Mesenchymal stem cell (in vitro differentiated cells and primary cell): ENCODE measurements around the gene GNG4.

ENCODE experiments used
- DNase-seq: peaks from one replicate; pipeline ENCODE4 v3.0.0-alpha.2; 2013
- H2AFZ ChIP-seq: one replicate; pipeline ENCODE4 v1.6.1; 2013; ENCODE audit warnings: low read depth, mild to moderate bottlenecking, control low read depth, inconsistent platforms, low read length, moderate library complexity
- H2AK5ac ChIP-seq: 2 replicates; pipeline ENCODE4 v1.6.1; 2013; ENCODE audit warnings: low read length, moderate library complexity, mild to moderate bottlenecking, inconsistent platforms; ENCODE audit not compliant: severe bottlenecking
- H2BK120ac ChIP-seq: one replicate; pipeline ENCODE4 v1.6.1; 2013; ENCODE audit warnings: low read depth, mild to moderate bottlenecking, inconsistent platforms, low read length, moderate library complexity
- H2BK12ac ChIP-seq, 2 experiments: one replicate each; pipeline ENCODE4 v1.6.1; 2013; ENCODE audit warnings: inconsistent platforms in 2 of 2, low read length in 2 of 2, mild to moderate bottlenecking in 2 of 2, moderate library complexity in 2 of 2, control low read depth in 1 of 2
- H2BK15ac ChIP-seq: one replicate; pipeline ENCODE4 v1.6.1; 2013; ENCODE audit warnings: mild to moderate bottlenecking, low read depth, inconsistent platforms; ENCODE audit not compliant: poor library complexity, severe bottlenecking
- H2BK5ac ChIP-seq: 2 replicates; pipeline ENCODE4 v1.6.1; 2013; ENCODE audit warnings: low read depth, mild to moderate bottlenecking, low read length, control low read depth, inconsistent platforms; ENCODE audit not compliant: poor library complexity, severe bottlenecking
- H3K14ac ChIP-seq, 2 experiments: one replicate each; pipeline ENCODE4 v1.6.1; 2013; ENCODE audit warnings: inconsistent platforms in 2 of 2, low read length in 2 of 2, control low read depth in 1 of 2, mild to moderate bottlenecking in 1 of 2, moderate library complexity in 1 of 2
- H3K18ac ChIP-seq, 2 experiments: one replicate each; pipeline ENCODE4 v1.6.1; 2013; ENCODE audit warnings: inconsistent platforms in 2 of 2, low read length in 2 of 2, control low read depth in 1 of 2, low read depth in 1 of 2, mild to moderate bottlenecking in 1 of 2
- H3K23ac ChIP-seq, 2 experiments: one replicate each; pipeline ENCODE4 v1.6.1; 2013; ENCODE audit warnings: inconsistent platforms in 2 of 2, low read length in 2 of 2, mild to moderate bottlenecking in 2 of 2, moderate library complexity in 2 of 2, control low read depth in 1 of 2
- H3K27ac ChIP-seq: 2 replicates; pipeline ENCODE4 v1.5.1; 2013; ENCODE audit warnings: mild to moderate bottlenecking, moderate library complexity, low read length, control low read depth, inconsistent platforms; ENCODE audit not compliant: poor library complexity, severe bottlenecking
- H3K27me3 ChIP-seq, 2 experiments: 2 replicates each; pipeline versions ENCODE4 v1.6.1 to v1.7.0; 2013; ENCODE audit warnings: low read length in 2 of 2, mild to moderate bottlenecking in 2 of 2, moderate library complexity in 2 of 2, control low read depth in 1 of 2, inconsistent platforms in 1 of 2; ENCODE audit not compliant: control insufficient read depth in 1 of 2, insufficient read depth in 1 of 2
- H3K36me3 ChIP-seq, 2 experiments: 2 replicates each; pipeline versions ENCODE4 v1.6.1 to v1.7.0; 2013; ENCODE audit warnings: low read length in 2 of 2, control low read depth in 1 of 2, inconsistent platforms in 1 of 2, low read depth in 1 of 2, mild to moderate bottlenecking in 1 of 2; ENCODE audit not compliant: insufficient read depth in 2 of 2, control insufficient read depth in 1 of 2
- H3K4ac ChIP-seq, 2 experiments: one replicate each; pipeline ENCODE4 v1.6.1; 2013; ENCODE audit warnings: inconsistent platforms in 2 of 2, low read length in 2 of 2, mild to moderate bottlenecking in 2 of 2, moderate library complexity in 2 of 2, control low read depth in 1 of 2, low read depth in 1 of 2
- H3K4me1 ChIP-seq: 2 replicates; pipeline ENCODE4 v1.6.1; 2013; ENCODE audit warnings: low read depth, low read length, control low read depth; ENCODE audit not compliant: control insufficient read depth, insufficient read depth
- H3K4me2 ChIP-seq: 2 replicates; pipeline ENCODE4 v1.6.1; 2013; ENCODE audit warnings: low read length, mild to moderate bottlenecking, inconsistent platforms; ENCODE audit not compliant: poor library complexity, severe bottlenecking
- H3K4me3 ChIP-seq, 2 experiments: 2 replicates each; pipeline versions ENCODE4 v1.5.1 to v1.7.0; 2013; ENCODE audit warnings: low read length in 2 of 2, mild to moderate bottlenecking in 2 of 2, control low read depth in 1 of 2, low read depth in 1 of 2; ENCODE audit not compliant: insufficient read depth in 1 of 2
- H3K79me1 ChIP-seq: replicated peaks from 2 replicates; pipeline ENCODE4 v1.6.1; 2013; ENCODE audit warnings: mild to moderate bottlenecking, control low read depth, low read length, inconsistent platforms; ENCODE audit not compliant: poor library complexity, severe bottlenecking
- H3K9ac ChIP-seq: 2 replicates; pipeline ENCODE4 v1.7.0; 2013; ENCODE audit warnings: mild to moderate bottlenecking, low read length, moderate library complexity
- H3K9me3 ChIP-seq: 2 replicates; pipeline ENCODE4 v1.7.0; 2013; ENCODE audit warnings: mild to moderate bottlenecking, low read length; ENCODE audit not compliant: control insufficient read depth
- H4K8ac ChIP-seq: one replicate; pipeline ENCODE4 v1.6.1; 2013; ENCODE audit warnings: inconsistent platforms, mild to moderate bottlenecking, low read length, moderate library complexity
- H4K91ac ChIP-seq: one replicate; pipeline ENCODE4 v1.6.1; 2013; ENCODE audit warnings: mild to moderate bottlenecking, low read length, inconsistent platforms
- WGBS: methylation state at CpG from one replicate; pipeline ENCODE4 v1.1.7; 2013; ENCODE audit warnings: mixed read lengths; 5-methylcytosine and 5-hydroxymethylcytosine counted together

GNG4 gene

DNA sequence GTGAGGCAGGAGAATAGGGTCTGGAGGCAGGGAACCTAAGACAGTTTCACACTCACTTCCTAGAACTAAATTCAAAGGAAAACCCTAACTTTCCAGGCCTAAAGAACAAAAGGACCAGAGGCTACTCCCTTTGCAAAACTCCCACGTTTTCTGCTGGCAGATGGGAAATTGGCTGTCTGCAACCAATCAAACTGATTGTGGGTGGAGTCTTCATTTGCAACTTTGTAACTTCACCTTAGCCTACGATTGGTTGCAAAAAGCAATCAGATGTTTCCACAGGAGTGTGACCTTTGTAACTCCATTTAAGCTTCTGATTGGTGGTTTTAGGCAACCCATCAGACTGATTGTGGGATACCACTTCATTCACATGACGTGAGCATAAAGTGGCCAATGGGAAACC, 19.7 kb upstream of the GNG4 start:
- WGBS = 96% methylated on average over 3 of the region's 3 CpGs
- no peak overlapping the region for H4K91ac ChIP-seq
- no peak overlapping the region for H3K23ac ChIP-seq

DNA sequence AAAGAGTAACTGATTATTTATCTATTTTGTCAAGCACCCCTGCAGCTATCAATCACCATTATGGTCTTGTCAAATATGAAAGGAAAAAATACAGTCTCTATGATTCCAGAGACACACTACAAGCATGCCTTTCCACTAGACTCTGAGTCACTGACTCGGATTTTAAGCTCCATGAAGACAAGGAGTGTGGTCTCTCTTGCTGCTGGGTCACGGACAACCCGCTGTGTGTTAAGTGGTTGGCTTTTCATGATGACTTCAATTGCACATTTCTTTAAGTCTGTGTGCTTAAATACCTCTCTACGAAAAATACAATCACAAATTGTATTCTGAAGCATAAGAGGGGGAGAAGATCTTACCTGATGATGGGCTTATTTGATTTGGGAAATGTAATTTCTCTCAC, 14.0 kb upstream of the GNG4 start:
- H2BK5ac ChIP-seq = no peak overlapping the region

More for the DNA sequence above, 19.7 kb upstream of the GNG4 start:
- no peak overlapping the region for H2BK5ac ChIP-seq
- H2BK15ac ChIP-seq = no peak overlapping the region
- H2BK12ac ChIP-seq = no peak overlapping the region
- no peaks in the 10 kb centered on the region for H3K4me1 ChIP-seq
- H3K9ac ChIP-seq = no peak overlapping the region
- H3K4ac ChIP-seq = no peak overlapping the region
- H3K4me2 ChIP-seq = no peak overlapping the region
- H2BK120ac ChIP-seq = no peak overlapping the region
- H3K27me3 ChIP-seq = no peaks in the 10 kb centered on the region
- no peak overlapping the region for H2AFZ ChIP-seq
- no peak overlapping the region for H3K18ac ChIP-seq
- H3K27ac ChIP-seq = no peak overlapping the region
- peaks cover 0 to 73% of the 10 kb centered on the region in 2 experiments for H3K36me3 ChIP-seq
- H3K79me1 ChIP-seq = no peaks in the 10 kb centered on the region
- DNase-seq = no peak
- H2AK5ac ChIP-seq = no peak overlapping the region
- peaks cover 43% of the 10 kb centered on the region for H3K9me3 ChIP-seq
- no peak overlapping the region for H3K14ac ChIP-seq
- H3K4me3 ChIP-seq = no peak overlapping the region
- no peak overlapping the region for H4K8ac ChIP-seq

DNA sequence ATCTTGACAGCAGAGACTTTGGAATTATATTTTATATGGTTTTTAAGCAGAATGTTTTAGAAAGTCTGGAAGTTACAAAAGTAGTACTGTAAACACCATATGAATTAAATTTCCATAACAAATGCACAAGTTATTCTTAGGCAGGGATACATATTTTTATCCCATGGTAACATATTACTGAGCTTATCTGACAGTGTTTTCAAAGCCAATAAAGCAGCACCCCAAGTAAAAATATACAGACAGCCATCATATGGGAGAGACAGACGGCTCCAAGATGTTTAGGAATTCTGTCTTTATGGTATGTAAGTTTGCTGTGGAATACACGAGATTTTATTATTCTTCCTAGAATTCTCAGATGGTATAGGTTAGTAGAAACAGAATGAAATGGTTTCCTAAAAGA, 12.0 kb upstream of the GNG4 start:
- Histone ChIP-seq H2BK120ac (no peak overlapping the region), H3K4me3 (no peak overlapping the region), H4K8ac (no peak overlapping the region), H3K36me3 (peaks cover 0 to 53% of the 10 kb centered on the region in 2 experiments), H2AK5ac (no peak overlapping the region), H3K27me3 (no peaks in the 10 kb centered on the region), H2BK12ac (no peak overlapping the region), H3K27ac (no peak overlapping the region), H4K91ac (no peak overlapping the region), H3K4me2 (no peak overlapping the region), H3K9ac (no peak overlapping the region), H3K4ac (no peak overlapping the region), H3K23ac (no peak overlapping the region), H3K18ac (no peak overlapping the region), H3K79me1 (no peaks in the 10 kb centered on the region), H2BK15ac (no peak overlapping the region), H3K9me3 (no peaks in the 10 kb centered on the region), H3K4me1 (no peaks in the 10 kb centered on the region), H2BK5ac (no peak overlapping the region), H2AFZ (no peak overlapping the region), H3K14ac (no peak overlapping the region)
- DNase-seq = no peak
- WGBS = 63% methylated on average over 1 of the region's 2 CpGs

More for the DNA sequence above, 14.0 kb upstream of the GNG4 start:
- Histone ChIP-seq H3K4me2 (no peak overlapping the region), H3K36me3 (peaks cover 0 to 58% of the 10 kb centered on the region in 2 experiments), H2BK120ac (no peak overlapping the region), H4K91ac (no peak overlapping the region), H3K79me1 (no peaks in the 10 kb centered on the region), H2BK12ac (no peak overlapping the region), H3K9ac (no peak overlapping the region), H2AK5ac (no peak overlapping the region), H3K27me3 (no peaks in the 10 kb centered on the region), H3K18ac (no peak overlapping the region), H3K4ac (no peak overlapping the region), H3K4me1 (no peaks in the 10 kb centered on the region), H3K4me3 (no peak overlapping the region), H2BK15ac (no peak overlapping the region), H3K9me3 (no peaks in the 10 kb centered on the region), H2AFZ (no peak overlapping the region), H3K23ac (no peak overlapping the region), H3K14ac (no peak overlapping the region), H4K8ac (no peak overlapping the region), H3K27ac (no peak overlapping the region)
- DNase-seq = no peak
- WGBS = 90% methylated on average over 2 of the region's 4 CpGs

DNA sequence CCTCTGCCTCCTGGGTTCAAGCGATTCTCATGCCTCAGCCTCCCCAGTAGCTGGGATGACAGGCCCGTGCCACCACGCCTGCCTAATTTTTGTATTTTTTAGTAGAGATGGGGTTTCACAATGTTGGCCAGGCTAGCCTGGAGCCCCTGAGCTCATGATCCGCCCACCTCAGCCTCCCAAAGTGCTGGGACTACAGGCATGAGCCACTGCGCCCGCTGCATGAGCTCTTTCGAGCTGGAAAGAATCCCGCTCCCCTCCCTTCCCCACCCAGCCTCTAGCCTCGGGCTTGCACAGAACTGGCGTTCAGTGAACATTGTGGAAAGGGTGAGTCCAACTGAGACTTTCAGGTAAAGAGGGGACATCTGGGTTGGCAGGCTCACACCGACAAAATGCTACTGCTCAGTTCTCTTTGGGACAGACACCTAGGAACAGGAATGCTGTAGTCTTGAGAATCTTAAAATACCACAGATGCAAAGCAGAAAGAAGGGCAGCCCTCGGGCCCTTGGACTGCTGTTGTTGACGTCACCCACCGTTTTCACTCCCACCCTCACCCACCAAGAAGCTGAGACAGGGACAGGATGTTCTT, 9.7 kb upstream of the GNG4 start:
- Histone ChIP-seq H3K4ac (no peak overlapping the region), H3K36me3 (peaks cover 0 to 48% of the 10 kb centered on the region in 2 experiments), H3K4me3 (no peak overlapping the region), H3K4me1 (no peaks in the 10 kb centered on the region), H3K23ac (no peak overlapping the region), H2AK5ac (no peak overlapping the region), H3K9ac (no peak overlapping the region), H4K8ac (no peak overlapping the region), H4K91ac (no peak overlapping the region), H3K27me3 (peaks cover 0 to 2% of the 10 kb centered on the region in 2 experiments), H3K4me2 (no peak overlapping the region), H3K14ac (peak overlapping the region in 1 of 2 experiments; percentile 41), H3K9me3 (no peaks in the 10 kb centered on the region), H3K27ac (no peak overlapping the region), H2AFZ (no peak overlapping the region), H3K18ac (no peak overlapping the region), H2BK15ac (no peak overlapping the region), H3K79me1 (no peaks in the 10 kb centered on the region), H2BK12ac (no peak overlapping the region), H2BK120ac (no peak overlapping the region), H2BK5ac (no peak overlapping the region)
- no peak for DNase-seq
- WGBS = 88% methylated on average over 14 of the region's 14 CpGs
